KMS-11 (cell line): ENCODE results near the gene BRAF.
"Not testable (repeated sequence)": the region's sequence is repeated elsewhere in the genome, so short reads cannot be mapped to it uniquely, and the experiment has no call there.

Source experiments
- H2AFZ ChIP-seq: fragments of 200-600 bp; sonication (generic); 2 replicates; pipeline ENCODE4 v1.6.1; 2016; ENCODE audit warnings: antibody characterized with exemption, mixed run types, low read depth
- H3K27ac ChIP-seq: fragments of 200-600 bp; sonication (generic); 2 replicates; pipeline ENCODE4 v1.6.1; 2016; ENCODE audit warnings: mild to moderate bottlenecking, mixed run types
- H3K27me3 ChIP-seq: fragments of 200-600 bp; sonication (generic); 2 replicates; pipeline ENCODE4 v1.6.1; 2017; ENCODE audit warnings: mild to moderate bottlenecking, low read depth, mixed run types, moderate library complexity; ENCODE audit not compliant: insufficient read depth
- H3K36me3 ChIP-seq: fragments of 200-600 bp; sonication (generic); 2 replicates; pipeline ENCODE4 v1.6.1; 2017; ENCODE audit warnings: mild to moderate bottlenecking, mixed run types; ENCODE audit not compliant: insufficient read depth
- H3K4me1 ChIP-seq: fragments of 200-600 bp; sonication (generic); 2 replicates; pipeline ENCODE4 v1.6.1; 2016; ENCODE audit warnings: mild to moderate bottlenecking, low read depth, mixed run types; ENCODE audit not compliant: poor library complexity, severe bottlenecking
- H3K4me2 ChIP-seq: fragments of 200-600 bp; sonication (generic); 2 replicates; pipeline ENCODE4 v1.7.0; 2016; ENCODE audit warnings: mild to moderate bottlenecking, mixed run types
- H3K4me3 ChIP-seq: fragments of 200-600 bp; sonication (generic); IDR thresholded peaks from 2 replicates; pipeline ENCODE4 v1.6.1; 2017; ENCODE audit warnings: low read depth, low read length, mixed read lengths; ENCODE audit not compliant: insufficient read depth
- H3K79me2 ChIP-seq: fragments of 200-600 bp; sonication (generic); 2 replicates; pipeline ENCODE4 v1.6.1; 2016; ENCODE audit warnings: low read depth, mixed run types; ENCODE audit not compliant: insufficient read depth
- H3K9ac ChIP-seq: fragments of 200-600 bp; sonication (generic); 2 replicates; pipeline ENCODE4 v1.6.1; 2016; ENCODE audit warnings: mild to moderate bottlenecking, mixed run types
- H4K20me1 ChIP-seq: fragments of 200-600 bp; sonication (generic); 2 replicates; pipeline ENCODE4 v1.6.1; 2016; ENCODE audit warnings: mild to moderate bottlenecking, mixed run types; ENCODE audit not compliant: insufficient read depth
- CTCF ChIP-seq: fragments of 200-600 bp; sonication (generic); conservative IDR thresholded peaks from 2 replicates; pipeline ENCODE4 v1.6.1; 2017; ENCODE audit warnings: low read depth, mild to moderate bottlenecking, antibody characterized with exemption, low read length, moderate library complexity, mixed read lengths

The BRAF gene

DNA sequence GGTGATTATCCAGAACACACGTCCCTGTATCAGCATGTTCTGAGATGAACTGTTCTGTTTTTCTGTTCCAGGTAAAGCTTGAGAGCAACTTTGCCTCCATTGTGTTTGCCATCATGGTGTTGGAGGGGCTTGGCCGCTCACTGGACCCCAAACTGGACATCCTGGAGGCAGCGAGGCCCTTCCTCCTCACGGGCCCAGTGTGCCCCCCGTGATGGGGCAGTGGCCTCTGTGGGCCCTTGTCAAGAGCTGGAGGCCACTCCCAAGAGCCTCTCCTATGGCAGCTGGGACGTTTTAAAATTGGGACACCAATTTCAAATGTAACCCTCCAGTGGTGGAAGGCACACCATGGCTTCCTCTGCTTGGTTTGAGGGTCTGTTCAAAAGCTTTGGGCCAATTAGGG, 230.1 kb downstream of the BRAF start:
- Histone ChIP-seq H3K9ac (no peak overlapping the region), H2AFZ (no peak overlapping the region), H3K4me1 (peaks cover 17% of the 10 kb centered on the region), H3K27ac (no peak overlapping the region), H3K4me2 (no peak overlapping the region), H3K36me3 (no peaks in the 10 kb centered on the region), H3K4me3 (no peak overlapping the region), H4K20me1 (no peaks in the 10 kb centered on the region), H3K27me3 (no peaks in the 10 kb centered on the region), H3K79me2 (peaks cover 25% of the 10 kb centered on the region)
- TF ChIP-seq CTCF = no peak

DNA sequence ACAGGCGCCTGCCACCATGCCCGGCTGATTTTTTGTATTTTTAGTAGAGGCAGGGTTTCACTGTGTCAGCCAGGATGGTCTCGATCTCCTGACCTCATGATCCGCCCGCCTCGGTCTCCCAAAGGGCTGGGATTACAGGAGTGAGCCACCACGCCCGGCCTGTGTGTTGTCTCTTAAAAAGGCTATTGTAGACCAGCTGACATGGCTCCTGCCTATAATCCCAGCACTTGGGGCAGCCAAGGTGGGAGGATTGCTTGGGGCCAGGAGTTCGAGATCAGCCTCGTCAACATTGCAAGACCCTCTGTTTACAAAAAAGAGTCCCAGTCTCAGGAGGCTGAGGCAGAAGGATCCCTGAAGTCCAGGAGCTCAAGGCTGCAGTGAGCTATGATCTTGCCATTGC, 230.9 kb downstream of the BRAF start:
- H3K36me3 ChIP-seq, H3K27me3 ChIP-seq, H3K4me3 ChIP-seq, H2AFZ ChIP-seq, H3K4me2 ChIP-seq, H4K20me1 ChIP-seq, H3K27ac ChIP-seq, H3K9ac ChIP-seq: not testable (repeated sequence)
- peaks cover 17% of the 10 kb centered on the region for H3K79me2 ChIP-seq
- peaks cover 17% of the 10 kb centered on the region for H3K4me1 ChIP-seq

- TF ChIP-seq CTCF = no peak
- Histone ChIP-seq H3K4me2 (no peak overlapping the region), H2AFZ (no peak overlapping the region), H3K79me2 (no peaks in the 10 kb centered on the region), H4K20me1 (no peaks in the 10 kb centered on the region), H3K4me1 (peaks cover 8% of the 10 kb centered on the region), H3K27me3 (no peaks in the 10 kb centered on the region), H3K4me3 (no peak overlapping the region), H3K36me3 (no peaks in the 10 kb centered on the region), H3K27ac (no peak overlapping the region), H3K9ac (no peak overlapping the region)
Measured at GRCh38 chr7:140691376-140692045, 233.2 kb downstream of the BRAF start.

GRCh38 chr7:140689199-140690152, 235.3 kb downstream of the BRAF start:
- Histone ChIP-seq H3K4me3 (no peak overlapping the region), H3K27me3 (no peaks in the 10 kb centered on the region), H4K20me1 (no peaks in the 10 kb centered on the region), H3K9ac (no peak overlapping the region), H3K4me1 (no peaks in the 10 kb centered on the region), H3K4me2 (no peak overlapping the region), H3K79me2 (no peaks in the 10 kb centered on the region), H3K36me3 (no peaks in the 10 kb centered on the region), H2AFZ (no peak overlapping the region), H3K27ac (no peak overlapping the region)
- TF ChIP-seq CTCF = no peak
